ENCODE data around the gene TPRN. TPM values are rescaled to one million over a fixed set of nuclear protein-coding genes. Genes with fewer than 3 reads are reported as not detected.

TPRN gene
- total and polyA plus RNA-seq, 2 donors (not counting 3 experiments of a cell fraction or from before 2014, with no cell fraction given): 4.3 to 12.4 TPM

DNA sequence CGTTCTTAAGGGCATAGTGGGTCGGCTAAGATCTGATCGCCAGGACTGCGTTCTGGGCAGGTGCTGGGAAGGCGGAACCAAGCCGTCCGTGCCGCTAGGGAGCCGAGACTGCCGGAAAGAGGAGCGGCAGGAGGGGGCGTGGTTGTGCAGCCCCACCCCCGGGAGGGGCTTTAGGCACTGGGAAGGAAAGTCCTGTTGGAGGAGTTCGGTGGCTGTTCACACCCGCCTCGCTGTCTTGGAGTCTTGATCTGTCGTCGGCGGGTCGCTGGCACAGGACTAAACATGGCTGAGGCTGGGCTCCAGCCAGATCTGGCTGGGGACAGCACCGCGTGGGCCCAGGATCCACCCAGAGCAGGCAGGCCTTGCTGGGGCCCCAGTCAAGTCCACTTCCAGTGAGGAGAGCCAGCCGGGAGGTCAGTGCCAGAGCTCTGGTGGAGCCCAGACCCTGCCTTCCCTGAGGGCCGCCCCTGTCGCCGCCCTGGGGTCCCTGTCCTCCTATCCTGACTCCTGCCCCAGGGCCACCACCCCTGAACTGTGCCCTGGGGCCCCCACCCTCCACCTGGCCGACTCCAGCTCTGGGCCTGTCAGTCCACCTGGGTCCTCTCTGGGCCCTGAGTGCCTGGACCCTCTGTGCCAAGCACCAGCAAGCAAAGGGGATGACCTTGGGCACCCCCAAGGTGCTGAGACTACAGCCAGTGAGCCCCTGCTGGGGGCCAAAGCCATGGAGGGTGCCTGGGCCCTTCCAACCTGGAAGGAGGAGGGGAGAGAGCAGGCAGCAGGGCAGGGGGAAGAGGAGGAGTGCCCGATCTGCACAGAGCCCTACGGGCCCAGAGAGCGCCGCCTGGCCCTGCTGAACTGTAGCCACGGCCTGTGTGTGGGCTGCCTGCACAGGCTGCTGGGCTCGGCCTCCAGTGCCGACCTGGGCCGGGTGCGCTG is 17.0 kb upstream of the TPRN start:
- Histone ChIP-seq H3K9me1 (replicated peaks; ENCODE audit: control insufficient read depth, extremely low read depth, insufficient read depth, low read length) (no peaks in the 10 kb centered on the region), H3K79me2 (ENCODE audit: control insufficient read depth, insufficient read depth, low read length) (no peaks in the 10 kb centered on the region), H3K4me3 (replicated peaks in 1 of 3; ENCODE audit: insufficient read depth in 1 of 3, low read depth in 1 of 3, low read length in 3 of 3) (no peak overlapping the region), H2AFZ (ENCODE audit: low read depth, low read length) (no peak overlapping the region), H3K27me3 (ENCODE audit: control insufficient read depth in 2 of 2, insufficient read depth in 2 of 2, low read length in 2 of 2) (no peaks in the 10 kb centered on the region), H3K4me2 (ENCODE audit: insufficient read depth, low read length) (no peak overlapping the region), H3K27ac (ENCODE audit: insufficient read depth, low read depth, low read length) (no peak overlapping the region), H3K36me3 (ENCODE audit: control insufficient read depth in 2 of 2, extremely low read depth in 1 of 2, insufficient read depth in 2 of 2, low read length in 2 of 2) (peaks cover 0 to 4% of the 10 kb centered on the region in 2 experiments), H3K9ac (replicated peaks; ENCODE audit: extremely low read depth, insufficient read depth, low read length) (no peak overlapping the region), H3K4me1 (ENCODE audit: control insufficient read depth, extremely low read depth, insufficient read depth, low read length) (peaks cover 7% of the 10 kb centered on the region), H4K20me1 (replicated peaks; ENCODE audit: control insufficient read depth, extremely low read depth, insufficient read depth, low read length) (no peaks in the 10 kb centered on the region), H3K9me3 (replicated peaks; ENCODE audit: control insufficient read depth, insufficient read depth, low read length) (no peaks in the 10 kb centered on the region)
- dilution Hi-C loops (cut with MboI; ENCODE audit: extremely low pct_ligation_motif_present, low sequenced_read_pairs) (no loop called here), intact Hi-C loops (cut with micrococcal nuclease) (no loop called here)
- no peak for TF ChIP-seq POLR2A (IDR thresholded peaks at IDR 0.05; ENCODE audit: low read depth, low read length)
- TF ChIP-seq CTCF (IDR thresholded peaks at IDR 0.05; ENCODE audit: extremely low read depth in 1 of 2, insufficient read depth in 1 of 2, low read depth in 1 of 2, low read length in 2 of 2): no peak
- TF ChIP-seq FOS (IDR thresholded peaks at IDR 0.05; ENCODE audit: borderline replicate concordance, insufficient read depth, low read length): no peak
- no peak for TF ChIP-seq GATA2 (IDR thresholded peaks at IDR 0.05; ENCODE audit: insufficient read depth, insufficient read length, low read depth, low read length)
- no peak for TF ChIP-seq EZH2 (IDR thresholded peaks at IDR 0.05; ENCODE audit: borderline replicate concordance, low read depth, low read length, severe bottlenecking)
- TF ChIP-seq MAX (IDR thresholded peaks at IDR 0.05; ENCODE audit: insufficient read depth, insufficient read length): no peak
- TF ChIP-seq POLR2AphosphoS5 (IDR thresholded peaks at IDR 0.05; ENCODE audit: insufficient read depth, low read depth, low read length): no peak
- no peak for TF ChIP-seq MYC (IDR thresholded peaks at IDR 0.05; ENCODE audit: low read depth, low read length)
- no peak for TF ChIP-seq JUN (IDR thresholded peaks at IDR 0.05; ENCODE audit: borderline replicate concordance, insufficient read depth, insufficient read length, low read depth)
- ChIA-PET POLR2A (interaction anchor here (0.6 kb wide), 1 partner anchor 171 kb away, joined by 8 read pairs; no protein-coding TSS in a partner anchor), CTCF (interaction anchor here (0.7 to 2.1 kb wide), 4 partner anchors 11 to 41 kb away, joined by 3 to 8 read pairs (median 4); partner anchors contain the start of genes ANAPC2 and SSNA1)
- no peak for DNase-seq (ENCODE audit: low read depth, low spot score)
- no peak for FAIRE-seq
- no TSS peak for BruUV-seq (replicated peaks)
